Ovary (tissue), 9 donors: ENCODE data around the gene SIKE1. TPM values are rescaled to one million over a fixed set of nuclear protein-coding genes. Genes with fewer than 3 reads are reported as not detected.
"Not testable (repeated sequence)": the region's sequence is repeated elsewhere in the genome, so short reads cannot be mapped to it uniquely, and the experiment has no call there.

ENCODE experiments used
- DNase-seq, 5 donors: peaks; one replicate each; pipeline ENCODE4 v3.0.0-alpha.2; 2019 to 2020
- H3K27ac ChIP-seq, 2 donors: fragments of 200-600 bp; one replicate each; pipeline versions ENCODE4 v1.5.1 to v1.8.0; 2019 to 2022
- H3K27me3 ChIP-seq: fragments of 200-600 bp; one replicate; pipeline ENCODE4 v1.8.0; 2022
- H3K36me3 ChIP-seq: fragments of 200-600 bp; sonication (generic); one replicate; pipeline ENCODE4 v1.5.1; 2019
- H3K4me1 ChIP-seq: one replicate; pipeline ENCODE4 v1.8.1; 2013; ENCODE audit warnings: mild to moderate bottlenecking, moderate library complexity; ENCODE audit not compliant: insufficient read depth
- H3K4me3 ChIP-seq: fragments of 200-600 bp; sonication (generic); one replicate; pipeline ENCODE4 v1.5.1; 2017
- H3K9me3 ChIP-seq, 2 donors: fragments of 200-600 bp in 1 of 2; sonication (generic) in 1 of 2; one replicate each; pipeline versions ENCODE4 v1.5.1 to v1.8.1; 2013 to 2019; ENCODE audit warnings: mild to moderate bottlenecking in 1 of 2, moderate library complexity in 1 of 2
- EP300 ChIP-seq: sonication (generic); formaldehyde crosslinking; IDR thresholded peaks from one replicate; pipeline ENCODE4 v1.6.1; 2017; ENCODE audit warnings: antibody characterized with exemption
- POLR2A ChIP-seq: fragments of 450-650 bp; IDR thresholded peaks from one replicate; pipeline ENCODE4 v1.6.1; 2017; ENCODE audit warnings: antibody characterized with exemption, mild to moderate bottlenecking, moderate library complexity
- WGBS, 3 donors: extraction: QIAGEN DNeasy Blood & Tissue Kit in 1 of 3; methylation state at CpG; one replicate each; pipeline versions ENCODE4 v1.1.5 to v1.1.7; 2013 to 2017; 5-methylcytosine and 5-hydroxymethylcytosine counted together
- intact Hi-C, 4 donors: fragments of 100-400 bp; cut with DNase I; formaldehyde crosslinking; loops; one replicate each; pipeline versions ENCODE4 v1.11.0 to v1.15.1; 2022 to 2023
- polyA plus RNA-seq, 2 donors: library from polyadenylated mRNA; stranded (reverse); fragments of 200-250 nt in 1 of 2; fragments of 350-450 nt in 1 of 2; fragmentation: Illumina TruSeq in 1 of 2; extraction: RNeasy Lipid Tissue Mini Kit (QIAGEN cat#74804) in 1 of 2; gene quantifications; one replicate each; pipeline ENCODE4 v1.2.3, GENCODE V29; 2013 to 2014
- total RNA-seq, 7 donors: library from RNA; depleted of rRNA in 2 of 7; stranded (reverse); fragments of >200 nt in 2 of 7; fragmentation: NEBNext Ultra II Directional in 3 of 7; extraction: Animal tissue kit (Norgen Biotek cat#: 25700) in 3 of 7; gene quantifications; one replicate each; pipeline versions ENCODE4 v1.1.0 to v1.2.4, GENCODE V29; 2016 to 2023
- TF ChIP-seq, protein P1 (sequence below), 3 donors: fragments of 450-650 bp in 2 of 3; fragments of 200-600 bp in 1 of 3; IDR thresholded peaks; one replicate each; pipeline versions ENCODE4 v1.5.1 to v1.8.0; 2016 to 2022; ENCODE audit warnings: antibody characterized with exemption in 3 of 3, mild to moderate bottlenecking in 1 of 3
- donor health status: DM: no; HTN: no; CAD: no; lungs with moderate emphysema.
- donor health status: DM: no; HTN: no; CAD: no.
- donor health status: Bipolar disorder and iron deficiency.
- donor health status: DM: yes; HTN: yes; CAD: no.
- donor health status: DM: no; HTN: no; CAD: no.
- donor health status: DM: yes; HTN: yes; CAD: no.

The SIKE1 gene
- total and polyA plus RNA-seq, 9 donors = 12.4 to 41.8 (median 29.6) TPM

GRCh38 chr1:114820392-114820791, 39.9 kb upstream of the SIKE1 start:
- Histone ChIP-seq H3K4me1 (no peaks in the 10 kb centered on the region), H3K27ac (no peak overlapping the region), H3K4me3 (no peak overlapping the region), H3K9me3 (no peaks in the 10 kb centered on the region), H3K36me3 (no peaks in the 10 kb centered on the region), H3K27me3 (no peaks in the 10 kb centered on the region)
- intact Hi-C loops = no loop called here
- TF ChIP-seq, protein P1, sequence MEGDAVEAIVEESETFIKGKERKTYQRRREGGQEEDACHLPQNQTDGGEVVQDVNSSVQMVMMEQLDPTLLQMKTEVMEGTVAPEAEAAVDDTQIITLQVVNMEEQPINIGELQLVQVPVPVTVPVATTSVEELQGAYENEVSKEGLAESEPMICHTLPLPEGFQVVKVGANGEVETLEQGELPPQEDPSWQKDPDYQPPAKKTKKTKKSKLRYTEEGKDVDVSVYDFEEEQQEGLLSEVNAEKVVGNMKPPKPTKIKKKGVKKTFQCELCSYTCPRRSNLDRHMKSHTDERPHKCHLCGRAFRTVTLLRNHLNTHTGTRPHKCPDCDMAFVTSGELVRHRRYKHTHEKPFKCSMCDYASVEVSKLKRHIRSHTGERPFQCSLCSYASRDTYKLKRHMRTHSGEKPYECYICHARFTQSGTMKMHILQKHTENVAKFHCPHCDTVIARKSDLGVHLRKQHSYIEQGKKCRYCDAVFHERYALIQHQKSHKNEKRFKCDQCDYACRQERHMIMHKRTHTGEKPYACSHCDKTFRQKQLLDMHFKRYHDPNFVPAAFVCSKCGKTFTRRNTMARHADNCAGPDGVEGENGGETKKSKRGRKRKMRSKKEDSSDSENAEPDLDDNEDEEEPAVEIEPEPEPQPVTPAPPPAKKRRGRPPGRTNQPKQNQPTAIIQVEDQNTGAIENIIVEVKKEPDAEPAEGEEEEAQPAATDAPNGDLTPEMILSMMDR (IDR thresholded peaks at IDR 0.05) = no peak
- no peak for TF ChIP-seq POLR2A
- no peak for TF ChIP-seq EP300
- no peak for DNase-seq
- WGBS, 3 donors = 80 to 89% (median 87%) methylated on average over 2 of the region's 2 CpGs

DNA sequence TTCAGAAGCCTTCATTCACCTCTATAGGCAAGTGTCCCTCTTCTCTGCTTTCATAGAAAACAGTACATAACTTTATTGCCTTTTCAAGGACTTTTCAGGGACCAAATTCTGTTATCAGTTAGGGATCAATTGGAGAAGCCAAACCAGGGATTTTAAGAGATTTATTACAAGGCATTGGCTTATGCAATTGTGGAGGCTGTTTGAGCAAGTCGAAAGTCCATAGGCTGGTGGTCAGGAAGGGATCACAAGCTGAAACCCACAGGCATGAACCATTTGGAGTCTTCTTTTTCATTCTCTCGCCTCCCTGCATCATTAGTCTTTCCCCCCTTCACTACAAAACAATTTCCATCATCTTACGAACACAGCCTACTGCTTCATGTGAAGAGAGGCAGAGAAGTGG, 39.4 kb upstream of the SIKE1 start:
- no peaks in the 10 kb centered on the region for H3K36me3 ChIP-seq
- no peak overlapping the region for H3K4me3 ChIP-seq
- no peak overlapping the region for H3K27ac ChIP-seq
- DNase-seq = no peak
- no peak for TF ChIP-seq POLR2A
- TF ChIP-seq EP300 = no peak
- TF ChIP-seq, protein P1 (IDR thresholded peaks at IDR 0.05) = no peak
- H3K9me3 ChIP-seq = no peaks in the 10 kb centered on the region
- intact Hi-C loops = no loop called here
- H3K4me1 ChIP-seq = no peaks in the 10 kb centered on the region
- WGBS, 3 donors = 60 to 68% (median 66%) methylated on average over 3 of the region's 3 CpGs
- H3K27me3 ChIP-seq = no peaks in the 10 kb centered on the region

DNA sequence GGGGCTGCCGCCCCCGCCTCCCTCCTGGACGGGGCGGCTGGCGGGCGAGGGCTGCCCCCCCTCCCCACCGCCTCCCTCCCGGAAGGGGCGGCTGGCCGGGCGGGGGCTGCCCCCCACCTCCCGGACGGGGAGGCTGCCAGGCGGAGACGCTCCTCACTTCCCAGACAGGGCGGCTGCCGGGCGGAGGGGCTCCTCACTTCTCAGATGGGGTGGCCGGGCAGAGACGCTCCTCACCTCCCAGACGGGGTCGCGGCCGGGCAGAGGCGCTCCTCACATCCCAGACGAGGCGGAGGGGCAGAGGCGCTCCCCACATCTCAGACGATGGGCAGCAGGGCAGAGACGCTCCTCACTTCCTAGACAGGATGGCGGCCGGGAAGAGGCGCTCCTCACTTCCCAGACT, 24.0 kb upstream of the SIKE1 start:
- H3K4me3 ChIP-seq, H3K9me3 ChIP-seq, H3K27me3 ChIP-seq, H3K27ac ChIP-seq, DNase-seq, H3K4me1 ChIP-seq, intact Hi-C loops, H3K36me3 ChIP-seq: not testable (repeated sequence)
- 94 to 96% (median 95%) methylated on average over 12 to 27 of the region's 33 CpGs for WGBS, 3 donors

DNA sequence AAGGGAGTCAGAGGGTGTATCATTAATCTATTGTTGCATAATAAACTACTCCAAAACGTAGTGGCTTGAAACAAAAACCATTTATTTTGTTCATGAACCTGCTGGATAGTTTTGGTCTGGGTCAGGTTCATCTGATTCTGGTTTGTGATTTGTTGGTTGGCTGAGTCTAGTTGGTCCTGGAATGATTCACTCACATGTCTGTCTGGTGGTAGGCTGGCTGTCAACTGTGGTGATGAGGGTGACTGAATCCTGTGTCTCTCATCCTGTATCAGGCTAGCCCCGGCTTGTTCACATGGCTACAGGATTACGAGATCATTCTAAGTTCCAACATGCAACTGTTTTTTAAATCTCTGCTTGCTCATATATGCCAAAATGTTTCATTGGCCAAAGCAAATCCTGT, 22.5 kb upstream of the SIKE1 start:
- Histone ChIP-seq H3K36me3 (no peaks in the 10 kb centered on the region), H3K4me1 (no peaks in the 10 kb centered on the region), H3K9me3 (no peaks in the 10 kb centered on the region), H3K27ac (no peak overlapping the region), H3K4me3 (no peak overlapping the region), H3K27me3 (no peaks in the 10 kb centered on the region)
- TF ChIP-seq POLR2A (no peak), EP300 (no peak)
- TF ChIP-seq, protein P1 (IDR thresholded peaks at IDR 0.05) = no peak
- intact Hi-C loops = no loop called here
- 58 to 67% (median 59%) methylated on average over 3 of the region's 3 CpGs for WGBS, 3 donors
- no peak for DNase-seq

GRCh38 chr1:114794038-114794437, 13.6 kb upstream of the SIKE1 start:
- TF ChIP-seq, protein P1 (IDR thresholded peaks at IDR 0.05) = no peak
- TF ChIP-seq POLR2A (no peak), EP300 (no peak)
- DNase-seq = no peak
- Histone ChIP-seq H3K27ac (no peak overlapping the region), H3K4me1 (no peaks in the 10 kb centered on the region), H3K4me3 (no peak overlapping the region), H3K27me3 (no peaks in the 10 kb centered on the region), H3K9me3 (no peaks in the 10 kb centered on the region), H3K36me3 (no peaks in the 10 kb centered on the region)
- WGBS, 3 donors = 50 to 65% (median 51%) methylated on average over 2 of the region's 2 CpGs
- intact Hi-C loops = no loop called here

DNA sequence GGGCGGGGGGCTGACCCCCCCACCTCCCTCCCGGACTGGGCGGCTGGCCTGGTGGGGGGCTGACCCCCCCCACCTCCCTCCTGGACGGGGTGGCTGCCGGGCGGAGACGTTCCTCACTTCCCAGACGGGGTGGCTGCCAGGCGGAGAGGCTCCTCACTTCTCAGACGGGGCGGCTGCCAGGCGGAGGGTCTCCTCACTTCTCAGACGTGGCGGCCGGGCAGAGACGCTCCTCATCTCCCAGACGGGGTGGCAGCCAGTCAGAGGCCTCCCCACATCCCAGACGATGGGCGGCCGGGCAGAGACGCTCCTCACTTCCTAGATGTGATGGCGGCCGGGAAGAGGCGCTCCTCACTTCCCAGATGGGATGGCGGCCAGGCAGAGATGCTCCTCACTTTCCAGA, 10.1 kb upstream of the SIKE1 start:
- H3K4me1 ChIP-seq, H3K36me3 ChIP-seq, intact Hi-C loops, DNase-seq, H3K27me3 ChIP-seq, H3K4me3 ChIP-seq, H3K9me3 ChIP-seq, H3K27ac ChIP-seq: not testable (repeated sequence)
- 92 to 100% methylated on average over 9 to 25 of the region's 25 CpGs; no CpG with 5 or more reads in 1 of the 3 donors for WGBS, 3 donors

DNA sequence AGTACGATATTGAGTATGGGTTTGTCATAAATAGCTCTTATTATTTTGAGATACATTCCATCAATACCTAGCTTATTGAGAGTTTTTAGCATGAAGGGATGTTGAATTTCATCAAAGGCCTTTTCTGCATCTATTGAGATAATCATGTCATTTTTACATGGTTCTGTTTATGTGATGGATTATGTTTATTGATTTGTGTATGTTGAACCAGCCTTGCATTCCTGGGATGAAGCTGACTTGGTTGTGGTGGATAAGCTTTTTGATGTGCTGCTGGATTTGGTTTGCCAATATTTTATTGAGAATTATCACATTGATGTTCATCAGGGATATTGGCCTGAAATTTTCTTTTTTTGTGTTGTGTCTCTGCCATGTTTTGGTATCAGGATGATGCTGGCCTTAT, 6.0 kb upstream of the SIKE1 start:
- DNase-seq, H3K36me3 ChIP-seq, H3K9me3 ChIP-seq, H3K4me1 ChIP-seq, H3K4me3 ChIP-seq, H3K27me3 ChIP-seq, H3K27ac ChIP-seq, intact Hi-C loops: not testable (repeated sequence)
- 81 to 85% (median 83%) methylated on average over 1 of the region's 1 CpG for WGBS, 3 donors
